Measurements from ENCODE around the gene CXorf51B.
"Not testable (repeated sequence)": the region's sequence is repeated elsewhere in the genome, so short reads cannot be mapped to it uniquely, and the experiment has no call there.

The CXorf51B gene

DNA sequence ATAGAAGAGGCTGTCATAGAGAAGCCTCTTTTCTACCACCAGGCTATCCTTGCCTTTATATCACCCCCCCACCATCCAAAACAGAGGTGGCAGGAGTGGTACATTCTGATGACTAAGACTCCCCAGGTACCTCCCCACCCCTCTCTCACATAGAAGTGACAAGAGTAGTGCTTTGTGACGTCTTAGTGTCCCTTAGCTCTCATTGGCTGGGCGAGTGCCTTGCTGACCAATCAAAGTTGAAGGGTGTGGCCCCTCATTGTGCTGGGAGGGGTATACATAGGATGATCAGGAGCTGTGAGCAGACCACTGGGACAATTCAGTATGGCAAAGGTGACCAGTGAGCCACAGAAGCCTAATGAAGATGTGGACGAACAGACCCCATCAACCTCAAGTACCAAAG lies at the start of gene CXorf51B:
CXorf51B (plus strand) TSS at position 301 of the 400 bp plus-strand sequence; CDS start at position 322, 21 bp downstream.
- in situ Hi-C loops (cut with MboI; ENCODE audit: low pct_unique_long_range_greater_than_20kb, low sequenced_read_pairs); DNase-seq: not testable (repeated sequence)

GRCh38 chrX:146814644-146815043 lies 5.1 kb downstream of the CXorf51B start, which contains the start of gene CXorf51A:
TSS of gene CXorf51A (minus strand) at chrX:146814744. CDS start at chrX:146814723, 21 bp downstream.
- in situ Hi-C loops (cut with MboI; ENCODE audit: low pct_unique_long_range_greater_than_20kb, low sequenced_read_pairs): not testable (repeated sequence)

DNA sequence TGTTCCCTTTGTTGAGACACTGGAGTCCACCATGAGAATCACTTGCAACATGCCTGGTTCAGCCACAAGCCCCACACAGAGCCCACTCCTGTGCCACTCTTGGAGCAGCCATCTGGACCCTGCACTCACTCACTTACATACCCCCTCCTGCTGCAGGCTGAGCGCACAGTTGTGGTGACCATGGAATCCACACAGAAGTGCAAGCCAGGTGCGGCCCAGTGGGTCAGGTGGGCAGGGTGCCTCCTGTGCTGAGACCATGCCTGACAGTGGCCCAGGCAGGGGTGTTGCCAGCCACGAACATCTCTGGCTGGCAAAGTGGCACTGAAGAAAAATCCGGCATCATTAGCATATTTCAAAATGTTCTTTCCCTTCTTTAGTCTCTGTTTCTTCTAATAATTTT lies 22.4 kb downstream of the CXorf51B start:
- in situ Hi-C loops (cut with MboI; ENCODE audit: low pct_unique_long_range_greater_than_20kb, low sequenced_read_pairs): no loop called here
- DNase-seq: no peak

More at GRCh38 chrX:146814644-146815043, 5.1 kb downstream of the CXorf51B start, which contains the start of gene CXorf51A:
- DNase-seq: not testable (repeated sequence)

- in situ Hi-C loops (cut with MboI; ENCODE audit: low pct_unique_long_range_greater_than_20kb, low sequenced_read_pairs): no loop called here
- DNase-seq: no peak
These were observed 44.7 kb downstream of the CXorf51B start for GRCh38 chrX:146854281-146854680.
